Keratinocyte (primary cell): Measurements from ENCODE around the gene DOCK1. TPM values are rescaled to one million over a fixed set of nuclear protein-coding genes. Genes with fewer than 3 reads are reported as not detected.

Experiments used
- DNase-seq: peaks from one replicate; pipeline ENCODE4 v3.0.0-alpha.2; 2011; ENCODE audit warnings: low read depth, missing footprints, low spot score
- FAIRE-seq: peaks from 2 replicates; lab custom pipeline; 2011; peaks lifted over from hg19 to GRCh38; lab: Jason Lieb, UNC
- H2AFZ ChIP-seq: 2 replicates; pipeline ENCODE4 v1.6.0; 2012; ENCODE audit warnings: low read length, control low read depth, inconsistent platforms; ENCODE audit not compliant: control insufficient read depth
- H3K27ac ChIP-seq: 2 replicates; pipeline ENCODE4 v1.5.1; 2011; ENCODE audit warnings: low read length; ENCODE audit not compliant: control insufficient read depth, insufficient read depth
- H3K27me3 ChIP-seq: 3 replicates; pipeline ENCODE4 v1.6.0; 2011; ENCODE audit warnings: low read length; ENCODE audit not compliant: control insufficient read depth, insufficient read depth; ENCODE audit errors: extremely low read depth
- H3K36me3 ChIP-seq, 2 experiments: 2 replicates in 1 of 2; 3 replicates in 1 of 2; pipeline ENCODE4 v1.5.1; 2011; ENCODE audit warnings: low read length in 2 of 2, mild to moderate bottlenecking in 1 of 2; ENCODE audit not compliant: control insufficient read depth in 2 of 2, insufficient read depth in 2 of 2; ENCODE audit errors: extremely low read depth in 1 of 2
- H3K4me1 ChIP-seq: 3 replicates; pipeline ENCODE4 v1.5.1; 2011; ENCODE audit warnings: low read length; ENCODE audit not compliant: control insufficient read depth, insufficient read depth; ENCODE audit errors: extremely low read depth
- H3K4me2 ChIP-seq: 3 replicates; pipeline ENCODE4 v1.6.0; 2011; ENCODE audit warnings: low read depth, low read length; ENCODE audit not compliant: control insufficient read depth, insufficient read depth; ENCODE audit errors: extremely low read depth
- H3K4me3 ChIP-seq, 3 experiments: fragments of 200-600 bp in 1 of 3; sonication (generic) in 1 of 3; 2 replicates in 2 of 3; 3 replicates in 1 of 3; pipeline ENCODE4 v1.5.1; 2011 to 2016; ENCODE audit warnings: low read length in 3 of 3, mild to moderate bottlenecking in 3 of 3, control low read depth in 2 of 3, inconsistent platforms in 1 of 3, low read depth in 1 of 3, mixed read lengths in 1 of 3, mixed run types in 1 of 3, moderate library complexity in 1 of 3; ENCODE audit not compliant: control insufficient read depth in 2 of 3, insufficient read depth in 2 of 3; ENCODE audit errors: extremely low read depth in 1 of 3
- H3K79me2 ChIP-seq: 2 replicates; pipeline ENCODE4 v1.6.0; 2012; ENCODE audit warnings: low read length; ENCODE audit not compliant: control insufficient read depth, insufficient read depth
- H3K9ac ChIP-seq: 3 replicates; pipeline ENCODE4 v1.6.0; 2011; ENCODE audit warnings: low read length; ENCODE audit not compliant: control insufficient read depth, insufficient read depth; ENCODE audit errors: extremely low read depth
- H3K9me1 ChIP-seq: 3 replicates; pipeline ENCODE4 v1.6.0; 2011; ENCODE audit warnings: low read length; ENCODE audit not compliant: control insufficient read depth, insufficient read depth; ENCODE audit errors: extremely low read depth
- H3K9me3 ChIP-seq: 2 replicates; pipeline ENCODE4 v1.5.1; 2012; ENCODE audit warnings: low read depth, low read length; ENCODE audit not compliant: control insufficient read depth
- H4K20me1 ChIP-seq: 3 replicates; pipeline ENCODE4 v1.6.0; 2011; ENCODE audit warnings: low read length; ENCODE audit not compliant: control insufficient read depth, insufficient read depth; ENCODE audit errors: extremely low read depth
- CTCF ChIP-seq, 3 experiments: IDR thresholded peaks in 1 of 3; conservative IDR thresholded peaks in 1 of 3; optimal IDR thresholded peaks in 1 of 3; 2 replicates in 2 of 3; 3 replicates in 1 of 3; pipeline versions ENCODE3 to v1.5.1; 2011; ENCODE audit warnings: low read length in 3 of 3, mild to moderate bottlenecking in 3 of 3, moderate library complexity in 2 of 3, control low read depth in 1 of 3, inconsistent platforms in 1 of 3; ENCODE audit not compliant: insufficient read depth in 2 of 3; ENCODE audit errors: extremely low read depth in 1 of 3
- EZH2 ChIP-seq: IDR thresholded peaks from one replicate; pipeline ENCODE4 v1.6.1; 2012; ENCODE audit warnings: inconsistent platforms, mild to moderate bottlenecking, low read length, moderate library complexity
- dilution Hi-C: fragments of 300-500 bp; cut with MboI; formaldehyde crosslinking; loops from one replicate; pipeline ENCODE4 v1.7.0; 2020; ENCODE audit warnings: low sequenced_read_pairs; ENCODE audit not compliant: extremely low pct_ligation_motif_present
- polyA plus RNA-seq, 5 experiments: library from polyadenylated mRNA; depleted of rRNA in 3 of 5; stranded (reverse) in 3 of 5; stranded (forward) in 1 of 5; unstranded in 1 of 5; fragments of >200 nt; gene quantifications; 1 replicate in 1 of 5; 2 replicates in 3 of 5; 3 replicates in 1 of 5; pipeline versions ENCODE4 v1.2.1 to v1.2.3, GENCODE V29; 2011 to 2012; ENCODE audit warnings: missing spikeins in 2 of 5, low read depth in 1 of 5, low replicate concordance in 1 of 5

Gene DOCK1
- polyA plus RNA-seq, 1 donor (not counting 4 experiments of a cell fraction or from before 2014, with no cell fraction given), result 15.7 TPM

GRCh38 chr10:127492607-127493250 is 587.5 kb downstream of the DOCK1 start:
- H3K4me3 ChIP-seq, result no peak overlapping the region
- no peaks in the 10 kb centered on the region for H3K9me1 ChIP-seq
- H3K27ac ChIP-seq, result no peak overlapping the region
- no peaks in the 10 kb centered on the region for H3K79me2 ChIP-seq
- no peaks in the 10 kb centered on the region for H3K4me1 ChIP-seq
- no peaks in the 10 kb centered on the region for H4K20me1 ChIP-seq
- no peak overlapping the region for H2AFZ ChIP-seq
- H3K36me3 ChIP-seq, result no peaks in the 10 kb centered on the region
- no peaks in the 10 kb centered on the region for H3K27me3 ChIP-seq
- H3K4me2 ChIP-seq, result no peak overlapping the region
- H3K9ac ChIP-seq, result no peak overlapping the region
- FAIRE-seq (no peak), DNase-seq (no peak)
- dilution Hi-C loops, result no loop called here
- peak in 2 of 3 experiments; percentile 22 to 42 for TF ChIP-seq CTCF (optimal IDR thresholded peaks at IDR 0.05 in 1 of 3, IDR thresholded peaks at IDR 0.05 in 1 of 3, conservative IDR thresholded peaks at IDR 0.05 in 1 of 3; ENCODE audit: extremely low read depth in 1 of 3, insufficient read depth in 2 of 3, low read length in 3 of 3)
- TF ChIP-seq EZH2, result no peak
- H3K9me3 ChIP-seq, result no peaks in the 10 kb centered on the region

- Histone ChIP-seq H2AFZ (no peak overlapping the region), H4K20me1 (no peaks in the 10 kb centered on the region), H3K79me2 (no peaks in the 10 kb centered on the region), H3K9me1 (no peaks in the 10 kb centered on the region), H3K4me1 (no peaks in the 10 kb centered on the region), H3K36me3 (no peaks in the 10 kb centered on the region), H3K9ac (no peak overlapping the region), H3K9me3 (no peaks in the 10 kb centered on the region), H3K27ac (no peak overlapping the region), H3K4me3 (no peak overlapping the region), H3K27me3 (no peaks in the 10 kb centered on the region), H3K4me2 (no peak overlapping the region)
- no peak for DNase-seq
- dilution Hi-C loops, result no loop called here
- FAIRE-seq, result no peak
- no peak for TF ChIP-seq EZH2
- TF ChIP-seq CTCF (optimal IDR thresholded peaks at IDR 0.05 in 1 of 3, IDR thresholded peaks at IDR 0.05 in 1 of 3, conservative IDR thresholded peaks at IDR 0.05 in 1 of 3; ENCODE audit: extremely low read depth in 1 of 3, insufficient read depth in 2 of 3, low read length in 3 of 3), result no peak
These were observed 590.8 kb downstream of the DOCK1 start for GRCh38 chr10:127496035-127496434.
